Activated CD8-positive, alpha-beta T cell treated with anti-CD3 and anti-CD28 coated beads for 36 hours (primary cell): ENCODE results near the gene COX6A2. TPM values are rescaled to one million over a fixed set of nuclear protein-coding genes. Genes with fewer than 3 reads are reported as not detected.

Experiments used
- ATAC-seq: fragments of 200-7000 bp; cut with Tn5 transposase; one replicate; pipeline ENCODE4 v1.10.0; 2021; ENCODE audit warnings: mild to moderate bottlenecking, moderate library complexity
- CTCF ChIA-PET: fragments of 350-600 bp; sonication (Branson Sonifier 250); formaldehyde crosslinking; loops from one replicate; lab custom pipeline; 2021; ENCODE audit warnings: antibody characterized with exemption; lab: Charles Lee
- POLR2A ChIA-PET: fragments of 350-600 bp; sonication (Branson Sonifier 250); formaldehyde crosslinking; loops from one replicate; lab custom pipeline; 2021; ENCODE audit warnings: antibody characterized with exemption; lab: Charles Lee
- DNase-seq: peaks from one replicate; pipeline ENCODE4 v3.0.0-alpha.2; 2020
- H3K27ac Mint-ChIP-seq: one replicate; pipeline ENCODE4 v1.8.0; 2021; ENCODE audit warnings: mild to moderate bottlenecking, mixed read lengths
- H3K27me3 Mint-ChIP-seq: one replicate; pipeline ENCODE4 v1.8.0; 2021; ENCODE audit warnings: mixed read lengths
- H3K36me3 Mint-ChIP-seq: one replicate; pipeline ENCODE4 v1.8.0; 2021; ENCODE audit warnings: low read depth, mixed read lengths
- H3K4me1 Mint-ChIP-seq: one replicate; pipeline ENCODE4 v1.8.0; 2021; ENCODE audit warnings: low read depth, mixed read lengths
- H3K4me3 Mint-ChIP-seq: one replicate; pipeline ENCODE4 v1.8.0; 2021; ENCODE audit warnings: mild to moderate bottlenecking, moderate library complexity, mixed read lengths
- H3K9me3 Mint-ChIP-seq: one replicate; pipeline ENCODE4 v1.8.0; 2021; ENCODE audit warnings: mixed read lengths
- CTCF ChIP-seq: fragments of 200-600 bp; IDR thresholded peaks from one replicate; pipeline ENCODE4 v1.8.0; 2022; ENCODE audit warnings: antibody characterized with exemption, mild to moderate bottlenecking
- intact Hi-C: fragments of 100-400 bp; cut with micrococcal nuclease; formaldehyde crosslinking; loops from one replicate; pipeline ENCODE4 v1.10.0; 2022
- total RNA-seq, 2 experiments: library from RNA; stranded (reverse); gene quantifications; one replicate each; pipeline ENCODE4 v1.2.3, GENCODE V29; 2021

Gene COX6A2
- total RNA-seq, 2 experiments from 2014 or later = not detected

- intact Hi-C loops = no loop called here
- no peak overlapping the region for H3K4me3 Mint-ChIP-seq
These were observed 46.9 kb upstream of the COX6A2 start for GRCh38 chr16:31474773-31475738.

GRCh38 chr16:31474173-31474714, 46.1 kb upstream of the COX6A2 start:
- H3K27me3 Mint-ChIP-seq = peaks cover 19% of the 10 kb centered on the region
- H3K9me3 Mint-ChIP-seq = no peaks in the 10 kb centered on the region
- POLR2A ChIA-PET = interaction anchor here (0.9 to 4.2 kb wide), 3 partner anchors 14 to 34 kb away, joined by 3 to 16 read pairs (median 6); partner anchors contain the start of gene RUSF1
- H3K36me3 Mint-ChIP-seq = no peaks in the 10 kb centered on the region
- H3K4me1 Mint-ChIP-seq = peaks cover 19% of the 10 kb centered on the region
- H3K27ac Mint-ChIP-seq = no peak overlapping the region
- ATAC-seq (no peak), DNase-seq (no peak)
- intact Hi-C loops = no loop called here
- no peak for TF ChIP-seq CTCF
- CTCF ChIA-PET = interaction anchor here (0.6 to 10.2 kb wide), 2 partner anchors 15 to 163 kb away, joined by 3 to 70 read pairs; partner anchors contain the start of gene ARMC5
- H3K4me3 Mint-ChIP-seq = no peak overlapping the region

More at GRCh38 chr16:31474773-31475738, 46.9 kb upstream of the COX6A2 start:
- no peak for TF ChIP-seq CTCF
- no peaks in the 10 kb centered on the region for H3K36me3 Mint-ChIP-seq
- H3K27me3 Mint-ChIP-seq = peaks cover 19% of the 10 kb centered on the region
- no peak for DNase-seq
- H3K27ac Mint-ChIP-seq = no peak overlapping the region
- H3K9me3 Mint-ChIP-seq = no peaks in the 10 kb centered on the region
- ChIA-PET POLR2A (interaction anchor here (0.9 to 4.2 kb wide), 4 partner anchors 13 to 33 kb away, joined by 3 to 16 read pairs (median 5); partner anchors contain the start of gene RUSF1), CTCF (interaction anchor here (0.6 to 10.2 kb wide), 3 partner anchors 12 to 164 kb away, joined by 3 to 70 read pairs (median 3); partner anchors contain the start of gene ARMC5)
- peaks cover 19% of the 10 kb centered on the region for H3K4me1 Mint-ChIP-seq
- no peak for ATAC-seq

GRCh38 chr16:31473264-31473984, 45.3 kb upstream of the COX6A2 start:
- TF ChIP-seq CTCF = no peak
- peaks cover 19% of the 10 kb centered on the region for H3K27me3 Mint-ChIP-seq
- no peaks in the 10 kb centered on the region for H3K36me3 Mint-ChIP-seq
- ATAC-seq (no peak), DNase-seq (no peak)
- H3K9me3 Mint-ChIP-seq = no peaks in the 10 kb centered on the region
- POLR2A ChIA-PET = no interaction called here
- peaks cover 19% of the 10 kb centered on the region for H3K4me1 Mint-ChIP-seq
- intact Hi-C loops = no loop called here
- H3K4me3 Mint-ChIP-seq = no peak overlapping the region
- CTCF ChIA-PET = interaction anchor here (10.2 kb wide), 1 partner anchor 14 kb away, joined by 70 read pairs; the partner anchor contains the start of gene ARMC5
- H3K27ac Mint-ChIP-seq = no peak overlapping the region

- peaks cover 19% of the 10 kb centered on the region for H3K27me3 Mint-ChIP-seq
- peak overlapping the region; percentile 60 for H3K4me3 Mint-ChIP-seq
- TF ChIP-seq CTCF = peak; percentile 61
- ChIA-PET POLR2A (no interaction called here), CTCF (interaction anchor here (10.2 kb wide), 1 partner anchor 14 kb away, joined by 70 read pairs; the partner anchor contains the start of gene ARMC5)
- H3K4me1 Mint-ChIP-seq = peaks cover 16% of the 10 kb centered on the region
- intact Hi-C loops = no loop called here
- DNase-seq = peak; percentile 67
- no peak overlapping the region for H3K27ac Mint-ChIP-seq
- H3K36me3 Mint-ChIP-seq = no peaks in the 10 kb centered on the region
- peak; percentile 61 for ATAC-seq
- H3K9me3 Mint-ChIP-seq = no peaks in the 10 kb centered on the region
These were observed 44.6 kb upstream of the COX6A2 start for GRCh38 chr16:31472709-31473203.
